Stimulated activated CD4-positive, alpha-beta T cell treated with anti-CD3 and anti-CD28 coated beads, Interleukin-15, amount 100 ng/mL, for 1 hour (primary cell): Measurements from ENCODE around the gene WDR20.
"Not testable (repeated sequence)": the region's sequence is repeated elsewhere in the genome, so short reads cannot be mapped to it uniquely, and the experiment has no call there.

Source experiments
- DNase-seq, 2 donors: peaks; one replicate each; pipeline ENCODE4 v3.0.0-alpha.2; 2020; ENCODE audit warnings: low read depth in 1 of 2, low spot score in 1 of 2

The WDR20 gene

GRCh38 chr14:102234331-102235264 is 94.9 kb downstream of the WDR20 start:
- no peak for DNase-seq

DNA sequence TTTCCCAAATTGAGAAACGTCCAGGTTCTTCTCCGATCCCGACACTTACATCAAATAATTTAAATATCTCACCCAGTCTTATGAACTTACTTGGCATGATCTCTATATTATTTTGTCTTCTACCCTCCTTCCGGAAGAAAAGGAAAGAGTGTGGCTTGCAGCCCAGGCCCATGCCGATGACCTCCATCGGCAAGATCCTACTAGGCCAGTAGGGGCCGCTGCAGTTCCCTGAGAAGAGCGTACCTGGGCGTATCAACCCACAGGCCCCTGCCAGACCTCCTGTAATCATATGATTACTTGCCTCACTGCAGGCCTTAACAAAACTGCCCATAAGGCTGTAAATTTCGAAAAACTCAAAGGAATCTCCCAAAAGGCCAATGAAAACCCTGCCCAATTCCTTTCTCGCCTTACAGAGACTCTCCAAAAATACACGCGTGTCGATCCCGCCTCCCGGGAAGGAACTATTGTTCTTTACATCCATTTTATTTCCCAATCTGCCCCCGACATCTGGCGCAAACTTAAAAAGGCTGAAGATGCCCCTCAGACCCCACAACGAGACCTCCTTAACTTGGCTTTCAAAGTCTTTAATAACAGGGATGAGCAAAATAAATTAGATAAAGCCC is 95.7 kb downstream of the WDR20 start:
- DNase-seq, result peak; percentile 45 to 64

DNA sequence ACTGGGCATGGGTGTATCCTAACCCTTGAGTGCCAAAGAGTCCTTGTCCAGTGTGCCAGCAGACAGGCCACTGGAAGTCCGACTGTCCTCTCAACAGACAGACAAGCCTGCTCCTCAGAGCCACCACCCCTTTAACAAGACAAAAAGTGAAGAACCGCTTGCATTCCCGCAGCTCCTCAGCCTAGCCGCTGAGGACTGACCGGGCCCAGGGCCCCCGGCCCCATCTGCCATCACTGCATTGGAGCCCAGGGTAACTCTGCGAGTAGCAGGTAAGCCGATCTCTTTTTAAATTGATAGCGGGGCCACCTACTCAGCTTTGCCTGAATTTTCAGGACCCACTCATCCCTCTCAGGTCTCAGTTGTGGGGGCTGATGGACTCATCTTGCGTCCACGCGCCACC is 96.3 kb downstream of the WDR20 start:
- DNase-seq, result no peak

DNA sequence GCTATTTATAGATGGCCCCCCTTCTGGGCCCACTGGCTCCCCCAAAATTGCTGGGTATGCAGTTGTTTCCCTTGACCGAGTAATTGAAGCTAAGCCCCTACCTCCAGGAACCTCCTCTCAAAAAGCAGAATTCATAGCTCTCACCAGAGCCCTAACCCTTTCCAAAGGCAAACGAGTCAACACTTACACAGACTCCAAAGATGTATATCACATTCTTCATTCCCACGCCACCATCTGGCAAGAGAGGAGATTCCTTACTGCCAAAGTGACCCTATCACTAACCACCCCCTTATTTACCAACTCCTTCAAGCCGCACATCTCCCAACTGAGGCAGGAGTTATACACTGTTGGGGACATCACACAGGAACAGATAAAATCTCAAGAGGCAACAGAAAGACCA is 98.4 kb downstream of the WDR20 start:
- DNase-seq, result no peak

GRCh38 chr14:102238766-102239165 is 99.1 kb downstream of the WDR20 start:
- no peak for DNase-seq

DNA sequence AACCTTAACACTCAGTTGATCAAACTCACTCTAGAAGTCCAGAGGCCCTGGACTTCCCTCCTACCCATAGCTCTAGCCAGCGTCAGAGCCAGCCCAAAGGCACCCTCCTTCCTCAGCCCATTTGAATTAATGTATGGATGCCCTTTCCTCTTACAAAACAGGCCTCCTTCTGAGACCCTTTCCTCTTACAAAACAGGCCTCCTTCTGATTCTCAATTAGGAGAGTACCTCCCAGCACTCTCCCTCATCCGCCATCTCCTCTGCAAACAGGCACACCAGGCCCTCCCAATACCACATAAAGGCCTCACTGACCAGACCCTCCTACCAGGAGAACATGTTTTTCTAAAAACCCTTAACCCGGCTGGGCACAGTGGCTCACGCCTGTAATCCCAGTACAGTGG is 99.5 kb downstream of the WDR20 start:
- no peak for DNase-seq

DNA sequence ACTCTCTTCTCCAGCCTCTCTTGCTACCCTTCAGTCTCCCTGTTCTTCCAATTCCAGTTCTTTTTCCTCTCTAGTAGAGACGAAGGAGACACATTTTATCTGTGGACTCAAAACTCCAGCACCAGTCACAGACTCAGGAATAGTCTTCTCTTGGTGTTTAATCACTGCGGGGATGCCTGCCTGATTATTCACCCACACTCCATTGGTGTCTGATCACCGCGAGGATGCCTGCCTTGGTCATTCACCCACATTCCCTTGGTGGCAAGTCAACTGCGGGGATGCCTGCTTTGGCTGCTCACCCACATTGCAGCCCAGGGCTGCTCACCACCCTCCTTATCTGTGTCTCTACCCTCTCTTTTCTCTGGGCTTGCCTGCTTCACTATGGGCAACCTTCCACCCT is 100.8 kb downstream of the WDR20 start:
- DNase-seq, result not testable (repeated sequence)

- no peak for DNase-seq
Measured at GRCh38 chr14:102241147-102241546, 101.5 kb downstream of the WDR20 start.

- DNase-seq, result not testable (repeated sequence)
Measured at GRCh38 chr14:102243795-102244194, 104.1 kb downstream of the WDR20 start.

DNA sequence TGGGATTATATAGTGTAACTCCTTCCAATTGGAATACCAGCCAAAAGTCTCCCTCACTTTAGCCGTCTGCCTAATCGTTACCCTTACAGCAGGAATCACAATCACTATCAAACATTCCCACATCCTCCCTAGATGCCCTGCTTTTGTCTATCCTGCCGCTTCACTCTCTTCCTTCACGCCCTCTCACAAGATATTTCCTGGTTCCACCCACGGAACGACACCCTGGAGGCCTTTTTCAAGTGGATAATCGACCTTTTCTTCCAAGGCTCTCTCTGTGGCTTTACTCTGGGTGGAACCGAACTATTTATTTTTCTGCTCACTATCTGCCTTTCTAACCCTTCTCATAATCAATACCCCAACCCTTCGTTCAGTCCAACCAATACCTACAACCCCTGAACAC is 106.4 kb downstream of the WDR20 start:
- no peak for DNase-seq

DNA sequence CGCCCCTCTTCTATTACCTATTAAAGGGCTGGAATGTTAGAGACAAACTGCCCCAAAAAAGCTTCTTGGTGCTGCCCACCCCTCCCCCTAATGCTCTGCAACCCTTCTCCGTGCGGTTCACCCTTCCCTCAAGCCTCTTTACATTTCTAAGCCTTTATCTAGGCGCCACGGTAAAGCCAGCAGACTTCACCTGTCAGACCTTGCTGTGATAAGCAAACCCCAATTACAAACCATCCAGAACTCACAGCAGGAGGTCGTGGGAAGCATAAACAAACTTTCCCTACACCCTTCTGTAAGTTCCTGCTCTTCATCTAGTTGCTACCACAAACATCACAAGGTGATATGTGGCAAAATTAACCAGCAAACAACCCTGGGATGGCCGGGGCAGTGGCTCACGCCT is 108.4 kb downstream of the WDR20 start:
- DNase-seq, result no peak

- no peak for DNase-seq
Measured at GRCh38 chr14:102249041-102249440, 109.3 kb downstream of the WDR20 start.

GRCh38 chr14:102249981-102250380 is 110.3 kb downstream of the WDR20 start:
- DNase-seq, result no peak

DNA sequence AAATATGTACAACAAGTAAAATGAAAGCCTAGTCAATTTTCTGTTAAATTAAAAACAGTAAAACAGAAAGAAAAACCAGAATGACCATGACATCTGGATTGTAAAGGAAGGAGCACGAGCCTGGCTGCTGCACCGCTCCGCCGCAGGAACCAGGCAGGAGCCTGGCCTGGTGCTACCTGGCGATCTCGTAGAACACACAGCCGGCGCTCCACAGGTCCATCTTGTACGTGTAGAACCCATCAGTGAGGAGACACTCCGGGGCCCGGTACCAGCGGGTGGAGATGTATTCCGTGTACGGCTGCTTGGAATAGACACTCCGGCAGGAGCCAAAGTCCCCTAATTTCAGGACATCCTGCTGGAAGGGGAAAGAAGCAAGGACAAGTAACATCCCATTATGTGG is 110.9 kb downstream of the WDR20 start:
- no peak for DNase-seq

GRCh38 chr14:102251161-102251560 is 111.5 kb downstream of the WDR20 start:
- DNase-seq, result no peak

DNA sequence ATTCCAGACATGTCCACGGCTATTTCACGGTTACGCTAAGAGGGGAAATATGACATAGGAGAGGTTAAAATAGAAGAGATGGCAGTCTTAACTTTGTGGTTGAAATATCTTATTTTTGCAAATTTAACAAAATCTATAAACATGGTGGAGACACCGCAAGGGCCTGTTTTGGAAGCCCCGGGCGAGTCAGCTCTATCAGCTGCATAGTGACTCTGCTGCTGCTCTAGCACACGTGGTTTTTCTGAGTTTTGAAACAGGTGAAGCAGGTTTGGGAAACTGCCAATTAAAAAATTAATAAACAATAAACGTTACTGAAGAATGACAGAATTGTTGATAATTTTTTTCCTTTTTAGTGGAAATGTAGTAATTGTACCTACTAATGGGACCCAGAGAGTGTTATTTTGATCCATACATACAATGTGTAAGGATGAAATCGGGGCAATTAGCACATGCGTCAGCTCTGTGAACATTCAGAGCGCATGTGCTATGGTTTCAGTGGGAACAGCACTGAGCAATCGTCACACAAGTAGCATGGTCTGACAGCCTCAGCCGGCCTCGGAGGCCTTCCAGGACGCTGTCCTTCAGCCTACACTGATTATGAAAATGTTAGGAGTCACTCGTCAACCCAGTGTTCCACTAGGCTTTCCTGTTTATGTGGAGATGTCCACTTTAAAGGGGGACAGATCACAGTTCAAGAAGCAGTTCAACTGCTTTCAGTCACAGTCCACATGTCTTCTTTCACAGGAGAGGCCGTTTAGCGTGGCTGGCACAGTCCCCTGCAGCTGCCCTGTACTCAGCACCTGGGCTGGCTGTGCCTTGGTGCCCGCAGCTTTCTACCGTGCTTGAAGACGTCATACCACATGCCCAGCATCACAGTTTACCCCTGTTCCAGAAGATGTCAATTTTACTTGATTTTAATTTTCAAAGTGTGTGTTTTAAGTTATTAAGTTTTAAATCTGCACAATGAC is 113.4 kb downstream of the WDR20 start:
- no peak for DNase-seq

- DNase-seq, result no peak
Measured at GRCh38 chr14:102255401-102256190, 115.9 kb downstream of the WDR20 start.

- no peak for DNase-seq
Measured at GRCh38 chr14:102256716-102257115, 117.0 kb downstream of the WDR20 start.

- no peak for DNase-seq
Measured at GRCh38 chr14:102258136-102258535, 118.4 kb downstream of the WDR20 start.
